AG09319 (cell line): ENCODE data around the gene GPR18.

ENCODE experiments used
- DNase-seq: peaks from one replicate; pipeline ENCODE4 v3.0.0-alpha.2; 2010; ENCODE audit warnings: low read depth; ENCODE audit errors: extremely low read depth
- TF ChIP-seq, protein P1 (sequence below): IDR thresholded peaks from 2 replicates; pipeline ENCODE4 v1.5.1; 2011; ENCODE audit warnings: low read depth, mild to moderate bottlenecking, inconsistent platforms, low read length, moderate library complexity

Gene GPR18

DNA sequence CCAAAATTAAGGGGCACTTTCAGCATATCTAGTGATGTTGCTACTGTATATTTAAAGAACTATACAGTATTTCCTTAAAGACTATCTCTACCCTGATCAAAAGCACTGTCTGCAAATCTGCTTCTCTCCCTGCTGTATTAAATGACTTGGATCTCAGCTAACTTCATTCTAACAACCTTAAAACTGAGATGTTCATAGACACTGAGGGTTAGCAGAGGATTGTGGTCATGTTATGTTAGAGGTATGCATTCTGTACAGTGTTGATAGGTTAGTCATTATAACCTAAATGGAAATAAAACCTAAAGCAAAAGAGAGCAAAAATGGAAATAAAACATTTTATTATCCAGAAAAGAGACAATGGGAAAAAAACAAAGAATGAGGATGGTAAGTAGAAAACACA lies 39.2 kb upstream of the GPR18 start:
- no peak for DNase-seq
- TF ChIP-seq, protein P1, sequence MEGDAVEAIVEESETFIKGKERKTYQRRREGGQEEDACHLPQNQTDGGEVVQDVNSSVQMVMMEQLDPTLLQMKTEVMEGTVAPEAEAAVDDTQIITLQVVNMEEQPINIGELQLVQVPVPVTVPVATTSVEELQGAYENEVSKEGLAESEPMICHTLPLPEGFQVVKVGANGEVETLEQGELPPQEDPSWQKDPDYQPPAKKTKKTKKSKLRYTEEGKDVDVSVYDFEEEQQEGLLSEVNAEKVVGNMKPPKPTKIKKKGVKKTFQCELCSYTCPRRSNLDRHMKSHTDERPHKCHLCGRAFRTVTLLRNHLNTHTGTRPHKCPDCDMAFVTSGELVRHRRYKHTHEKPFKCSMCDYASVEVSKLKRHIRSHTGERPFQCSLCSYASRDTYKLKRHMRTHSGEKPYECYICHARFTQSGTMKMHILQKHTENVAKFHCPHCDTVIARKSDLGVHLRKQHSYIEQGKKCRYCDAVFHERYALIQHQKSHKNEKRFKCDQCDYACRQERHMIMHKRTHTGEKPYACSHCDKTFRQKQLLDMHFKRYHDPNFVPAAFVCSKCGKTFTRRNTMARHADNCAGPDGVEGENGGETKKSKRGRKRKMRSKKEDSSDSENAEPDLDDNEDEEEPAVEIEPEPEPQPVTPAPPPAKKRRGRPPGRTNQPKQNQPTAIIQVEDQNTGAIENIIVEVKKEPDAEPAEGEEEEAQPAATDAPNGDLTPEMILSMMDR = no peak

DNA sequence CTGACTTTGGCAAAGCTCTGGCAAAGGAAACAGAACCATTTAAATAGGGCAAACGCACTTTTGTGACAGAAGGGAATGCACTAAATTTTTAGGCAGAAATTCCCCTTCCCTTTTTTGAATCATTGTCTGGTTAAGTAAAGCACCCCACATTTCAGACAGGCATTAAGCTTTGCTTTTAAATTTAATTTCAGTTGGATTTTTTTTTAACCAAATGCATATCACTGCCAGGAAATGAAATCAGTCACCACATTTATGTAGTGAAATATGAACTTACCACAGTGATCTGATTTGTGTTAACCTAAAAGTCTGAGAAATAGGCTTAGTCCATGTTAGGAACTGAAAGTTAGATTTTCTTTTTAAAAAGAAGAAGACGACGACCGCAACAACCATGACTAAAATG lies 38.2 kb upstream of the GPR18 start:
- TF ChIP-seq, protein P1 = no peak
- no peak for DNase-seq

DNA sequence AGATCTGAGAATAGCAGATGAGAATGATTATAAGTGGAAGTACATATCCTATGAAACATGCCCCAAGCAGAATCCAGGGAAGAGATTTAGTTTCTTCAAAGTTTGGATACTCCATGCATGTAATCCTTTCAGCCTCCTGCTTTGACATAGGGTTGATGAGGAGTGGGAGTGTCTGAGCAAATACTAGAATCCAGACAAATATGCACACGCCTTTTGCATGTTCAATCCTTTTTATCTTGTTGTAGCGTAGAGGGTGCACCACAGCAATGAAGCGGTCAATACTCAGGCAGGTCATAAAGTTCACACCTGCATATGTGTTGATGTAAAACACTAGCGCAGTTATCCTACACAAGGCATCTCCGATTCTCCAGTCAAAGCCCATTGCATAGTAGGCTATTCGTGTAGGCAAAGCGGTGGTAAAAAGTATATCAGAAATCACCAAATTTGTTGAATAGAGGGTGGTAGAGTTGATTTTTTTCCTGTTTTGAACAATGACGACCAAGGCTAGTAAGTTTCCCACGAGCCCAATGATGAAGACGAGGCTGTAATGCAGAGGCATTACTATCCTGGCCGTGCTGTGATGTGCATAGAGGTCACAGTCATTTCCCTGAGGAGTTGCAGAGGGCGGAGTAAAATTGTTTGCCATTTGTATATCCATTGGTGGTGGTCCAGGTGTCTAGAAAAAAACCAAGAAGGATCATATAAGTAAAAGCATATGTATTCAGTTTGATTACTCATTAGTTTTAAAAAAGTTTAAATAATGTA lies 37.5 kb upstream of the GPR18 start:
- TF ChIP-seq, protein P1 = no peak
- DNase-seq = no peak

DNA sequence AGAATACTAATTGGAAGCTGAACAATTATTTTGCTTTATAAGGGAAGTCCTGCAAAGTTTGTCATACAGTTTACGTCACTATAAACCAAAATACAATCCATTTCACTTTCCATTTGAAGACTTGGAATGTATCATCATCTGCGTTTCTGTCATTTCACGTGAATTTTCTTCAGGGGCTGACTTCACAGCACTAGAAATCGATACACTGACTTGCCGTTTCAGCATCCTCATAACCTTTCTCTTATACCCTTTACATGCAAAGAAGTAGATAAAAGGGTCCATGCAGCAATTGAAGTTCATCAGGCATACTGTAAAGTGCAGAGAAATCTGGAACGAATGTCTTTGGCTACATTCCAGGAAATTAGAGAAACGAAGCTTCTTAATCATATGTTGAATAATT lies 36.8 kb upstream of the GPR18 start:
- DNase-seq = no peak
- TF ChIP-seq, protein P1 = no peak

DNA sequence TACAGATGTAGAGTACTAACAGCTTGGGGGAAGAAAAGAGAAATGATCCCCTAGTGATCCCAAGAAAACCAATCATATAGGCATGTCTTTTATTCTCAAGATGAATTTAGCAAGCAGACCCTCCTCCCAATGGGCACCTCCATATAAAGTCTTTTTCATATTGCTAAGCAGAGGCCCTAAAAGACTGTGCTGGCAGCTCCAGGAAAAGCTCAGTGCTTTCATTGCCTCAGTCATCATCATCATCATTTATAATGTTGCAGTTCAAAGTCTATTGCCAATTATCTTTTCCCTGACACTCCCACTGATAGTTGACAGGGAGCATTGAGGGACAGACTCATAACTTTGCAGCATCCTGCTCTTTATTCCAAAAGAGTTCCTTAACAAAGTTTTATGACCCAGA lies 36.0 kb upstream of the GPR18 start:
- no peak for DNase-seq
- TF ChIP-seq, protein P1 = no peak

DNA sequence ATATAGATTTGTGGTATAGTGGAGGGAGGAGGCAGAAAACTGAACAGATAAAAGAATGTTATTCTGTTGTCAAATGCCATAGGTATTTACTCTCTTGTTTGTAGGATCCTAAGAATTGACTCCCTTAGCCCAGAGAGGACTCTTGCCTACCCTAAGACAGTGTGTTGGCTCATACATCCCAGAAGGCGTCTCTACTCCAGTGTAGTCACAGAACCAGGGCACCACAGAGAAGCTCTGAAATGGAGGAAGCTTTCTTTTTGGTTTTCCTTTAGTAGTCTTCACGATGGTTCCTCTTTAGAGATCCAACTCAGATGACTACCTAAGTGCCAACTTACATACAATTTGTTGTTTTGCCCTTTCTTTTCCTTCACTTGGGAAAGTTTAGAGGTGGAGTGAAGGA lies 35.0 kb upstream of the GPR18 start:
- no peak for DNase-seq
- TF ChIP-seq, protein P1 = no peak

DNA sequence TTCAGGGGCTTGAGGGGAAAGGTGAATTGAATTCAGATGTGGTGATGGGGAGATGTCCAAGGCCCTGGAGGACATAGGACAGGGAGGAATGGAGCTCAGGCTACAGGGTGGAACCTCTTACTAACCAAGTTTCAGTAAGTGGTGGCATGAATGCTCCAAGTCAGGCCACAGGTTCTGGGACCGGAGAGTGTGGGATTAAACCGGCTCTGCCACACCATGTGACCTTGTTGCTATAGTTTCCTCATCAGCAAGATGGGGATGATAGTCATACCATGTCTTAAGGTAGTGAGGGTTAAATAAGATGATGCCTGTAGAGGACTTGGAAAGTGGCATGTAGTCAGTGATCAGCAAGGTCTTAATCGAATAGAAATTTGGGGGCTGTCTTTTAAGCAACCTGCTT lies 32.7 kb upstream of the GPR18 start:
- DNase-seq = no peak
- TF ChIP-seq, protein P1 = no peak
